Endothelial cell (in vitro differentiated cells): ENCODE data around the gene LRRC75A. TPM values are rescaled to one million over a fixed set of nuclear protein-coding genes. Genes with fewer than 3 reads are reported as not detected.
"Not testable (repeated sequence)": the region's sequence is repeated elsewhere in the genome, so short reads cannot be mapped to it uniquely, and the experiment has no call there.

Source experiments
- DNase-seq: peaks from one replicate; pipeline ENCODE4 v3.0.0; 2021; ENCODE audit warnings: low spot score
- H3K27ac Mint-ChIP-seq: one replicate; pipeline ENCODE4 v1.8.0; 2021; ENCODE audit warnings: mixed read lengths, inconsistent platforms; ENCODE audit not compliant: unreplicated experiment
- H3K27me3 Mint-ChIP-seq: one replicate; pipeline ENCODE4 v1.8.0; 2021; ENCODE audit warnings: mild to moderate bottlenecking, moderate library complexity, mixed read lengths, inconsistent platforms; ENCODE audit not compliant: unreplicated experiment
- H3K36me3 Mint-ChIP-seq: one replicate; pipeline ENCODE4 v1.8.0; 2021; ENCODE audit warnings: mild to moderate bottlenecking, low read depth, mixed read lengths, inconsistent platforms; ENCODE audit not compliant: unreplicated experiment
- H3K4me1 Mint-ChIP-seq: one replicate; pipeline ENCODE4 v1.8.0; 2021; ENCODE audit warnings: mild to moderate bottlenecking, mixed read lengths, inconsistent platforms; ENCODE audit not compliant: unreplicated experiment
- H3K4me3 Mint-ChIP-seq: one replicate; pipeline ENCODE4 v1.8.0; 2021; ENCODE audit warnings: mild to moderate bottlenecking, mixed read lengths, inconsistent platforms; ENCODE audit not compliant: unreplicated experiment
- H3K9me3 Mint-ChIP-seq: one replicate; pipeline ENCODE4 v1.8.0; 2021; ENCODE audit warnings: mixed read lengths, inconsistent platforms; ENCODE audit not compliant: unreplicated experiment
- CTCF ChIP-seq: fragments of 200-600 bp; sonication (generic); IDR thresholded peaks from one replicate; pipeline ENCODE4 v1.5.0; 2021; ENCODE audit warnings: antibody characterized with exemption; ENCODE audit not compliant: unreplicated experiment
- total RNA-seq: library from RNA; stranded (reverse); fragmentation: NEBNext Ultra II Directional; extraction: Animal tissue kit (Norgen Biotek cat#: 25700); gene quantifications from one replicate; pipeline ENCODE4 v1.2.1, GENCODE V29; 2021; ENCODE audit not compliant: unreplicated experiment

Gene LRRC75A
- total RNA-seq, 1 donor from 2014 or later = 0.95 TPM

DNA sequence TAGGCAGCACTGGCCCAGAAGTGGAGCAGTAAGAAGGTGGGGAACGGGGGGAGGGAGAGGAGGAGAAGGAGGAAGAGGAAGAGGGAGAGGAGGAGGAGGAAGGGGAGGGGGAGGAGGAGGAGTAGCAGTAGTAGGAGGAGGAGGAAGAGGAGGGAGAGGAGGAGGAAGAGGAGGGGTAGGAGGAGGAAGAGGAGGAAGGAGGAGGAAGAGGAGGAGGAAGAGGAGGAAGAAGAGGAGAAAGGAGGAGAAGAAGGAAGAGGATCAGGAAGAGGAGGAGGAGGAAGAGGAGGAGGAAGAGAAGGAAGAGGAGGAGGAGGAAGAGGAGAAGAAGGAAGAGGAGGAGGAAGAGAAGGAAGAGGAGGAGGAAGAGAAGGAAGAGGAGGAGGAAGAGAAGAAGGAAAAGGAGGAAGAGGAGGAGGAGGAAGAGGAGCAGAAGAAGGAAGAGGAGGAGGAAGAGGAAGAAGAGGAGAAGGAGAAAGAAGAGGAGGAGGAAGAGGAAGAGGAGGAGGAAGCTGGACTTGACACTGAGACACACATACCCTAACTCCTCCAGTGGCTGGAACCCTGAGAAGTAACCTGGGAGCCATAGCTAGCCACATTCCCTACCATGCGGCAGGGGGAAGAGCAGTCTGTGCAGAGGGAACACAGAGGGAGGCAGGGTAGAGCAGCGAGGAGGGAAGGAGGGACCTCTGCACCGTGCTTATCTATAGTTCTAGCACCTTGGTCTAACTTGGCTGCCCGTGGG, 35.8 kb downstream of the LRRC75A start:
- H3K36me3 Mint-ChIP-seq = no peaks in the 10 kb centered on the region
- TF ChIP-seq CTCF = no peak
- no peaks in the 10 kb centered on the region for H3K9me3 Mint-ChIP-seq
- no peak overlapping the region for H3K4me3 Mint-ChIP-seq
- H3K4me1 Mint-ChIP-seq = peaks cover 26% of the 10 kb centered on the region
- H3K27me3 Mint-ChIP-seq = peaks cover 9% of the 10 kb centered on the region
- no peak overlapping the region for H3K27ac Mint-ChIP-seq
- no peak for DNase-seq

DNA sequence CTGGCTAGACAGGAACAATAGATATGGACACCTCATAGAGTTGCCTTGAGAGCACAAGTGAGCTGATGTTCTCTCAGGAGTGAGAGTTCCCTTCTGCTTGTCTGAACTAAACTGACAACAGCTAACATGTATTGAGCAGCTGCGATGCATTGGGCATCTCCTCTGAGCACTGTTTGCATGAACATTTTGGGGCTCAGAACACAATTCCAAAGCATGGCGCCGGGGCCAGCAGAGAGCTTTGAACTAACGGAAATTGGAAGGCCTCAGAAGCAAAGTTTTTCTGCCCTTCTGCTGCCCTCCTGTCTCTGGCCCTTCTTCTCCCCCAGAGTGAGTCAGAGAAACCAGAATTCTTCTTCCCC, 38.5 kb downstream of the LRRC75A start:
- peaks cover 1% of the 10 kb centered on the region for H3K36me3 Mint-ChIP-seq
- H3K4me3 Mint-ChIP-seq = no peak overlapping the region
- DNase-seq = no peak
- H3K27me3 Mint-ChIP-seq = peaks cover 11% of the 10 kb centered on the region
- H3K27ac Mint-ChIP-seq = no peak overlapping the region
- no peak for TF ChIP-seq CTCF
- H3K4me1 Mint-ChIP-seq = peaks cover 4% of the 10 kb centered on the region
- no peaks in the 10 kb centered on the region for H3K9me3 Mint-ChIP-seq

DNA sequence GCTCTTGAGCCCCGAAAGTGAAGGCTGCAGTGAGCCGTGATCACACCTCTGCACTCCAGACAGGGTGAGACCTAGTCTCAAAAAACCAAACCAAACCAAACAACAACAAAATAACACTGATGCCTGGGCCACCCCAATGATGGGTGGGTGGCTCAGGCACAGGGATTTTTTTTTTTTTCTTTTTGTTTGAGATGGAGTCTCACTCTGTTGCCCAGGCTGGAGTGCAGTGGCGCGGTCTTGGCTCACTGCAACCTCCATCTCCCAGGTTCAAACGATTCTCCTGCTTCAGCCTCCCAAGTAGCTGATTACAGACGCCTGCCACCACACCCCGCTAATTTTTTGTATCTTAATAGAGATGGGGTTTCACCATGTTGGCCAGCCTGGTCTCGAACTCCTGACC, 39.7 kb downstream of the LRRC75A start:
- not testable (repeated sequence) for H3K27ac Mint-ChIP-seq, H3K4me1 Mint-ChIP-seq

DNA sequence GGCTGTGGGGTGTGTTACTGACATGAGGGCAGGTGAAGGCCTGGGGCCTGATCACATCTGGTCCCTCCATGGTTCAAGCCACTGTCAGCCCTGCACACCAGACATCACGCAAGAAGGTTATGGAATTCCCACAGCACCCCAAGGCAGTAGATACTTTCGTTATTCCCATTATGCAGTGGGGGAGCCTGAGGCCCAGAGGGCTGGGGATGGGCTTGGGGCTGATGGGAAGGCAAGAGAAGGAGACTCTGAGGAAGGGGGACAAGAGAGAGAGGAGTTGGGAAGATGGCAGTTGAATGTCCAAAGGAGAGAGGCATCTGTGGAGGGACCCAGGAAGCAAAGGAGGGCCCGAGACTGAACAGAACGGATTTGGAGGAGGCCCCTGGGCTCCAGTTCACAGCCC, 42.0 kb downstream of the LRRC75A start:
- Mint-ChIP-seq H3K4me1 (peaks cover 9% of the 10 kb centered on the region), H3K27me3 (peaks cover 10% of the 10 kb centered on the region), H3K36me3 (peaks cover 11% of the 10 kb centered on the region), H3K9me3 (no peaks in the 10 kb centered on the region), H3K27ac (no peak overlapping the region), H3K4me3 (no peak overlapping the region)
- DNase-seq = no peak
- TF ChIP-seq CTCF = no peak

More for the DNA sequence above, 39.7 kb downstream of the LRRC75A start:
- peaks cover 11% of the 10 kb centered on the region for H3K27me3 Mint-ChIP-seq
- H3K36me3 Mint-ChIP-seq, DNase-seq, H3K9me3 Mint-ChIP-seq, H3K4me3 Mint-ChIP-seq: not testable (repeated sequence)

- Mint-ChIP-seq H3K27ac (no peak overlapping the region), H3K4me3 (no peak overlapping the region), H3K9me3 (no peaks in the 10 kb centered on the region), H3K36me3 (peaks cover 13% of the 10 kb centered on the region), H3K27me3 (peaks cover 9% of the 10 kb centered on the region), H3K4me1 (peaks cover 9% of the 10 kb centered on the region)
- no peak for TF ChIP-seq CTCF
- DNase-seq = no peak
Observed at GRCh38 chr17:16449121-16449570, 42.8 kb downstream of the LRRC75A start.
